Left renal cortex interstitium (tissue), 4 donors: ENCODE results near the gene LEUTX. TPM values are rescaled to one million over a fixed set of nuclear protein-coding genes. Genes with fewer than 3 reads are reported as not detected.
A peak's percentile ranks its signal among the peaks of the same experiment; 100 is the strongest.

Experiments
- DNase-seq, 4 donors: peaks; one replicate each; pipeline ENCODE4 v3.0.0-alpha.2; 2013; ENCODE audit warnings: low read depth in 4 of 4, low spot score in 2 of 4, missing footprints in 1 of 4
- polyA plus RNA-seq, 4 donors: library from polyadenylated mRNA; unstranded; fragments of 120-200 nt; gene quantifications; one replicate each; pipeline ENCODE4 v1.2.1, GENCODE V29; 2013; ENCODE audit not compliant: insufficient read length in 4 of 4

LEUTX gene
- polyA plus RNA-seq, 4 donors: not detected

- DNase-seq: no peak
These were observed 42.0 kb downstream of the LEUTX start for GRCh38 chr19:39820696-39821095.

GRCh38 chr19:39823686-39824085 lies 45.0 kb downstream of the LEUTX start:
- no peak for DNase-seq

GRCh38 chr19:39824143-39825092 lies 45.8 kb downstream of the LEUTX start:
- DNase-seq: peak in 3 of 4 donors; percentile 63 to 93 (median 87)

- DNase-seq: no peak
These were observed 46.4 kb downstream of the LEUTX start for GRCh38 chr19:39825093-39825463.

GRCh38 chr19:39825531-39826076 lies 47.0 kb downstream of the LEUTX start:
- DNase-seq: no peak

GRCh38 chr19:39826311-39826945 lies 47.8 kb downstream of the LEUTX start:
- DNase-seq: no peak

GRCh38 chr19:39827216-39827615 lies 48.6 kb downstream of the LEUTX start:
- DNase-seq: no peak

- no peak for DNase-seq
These were observed 49.5 kb downstream of the LEUTX start for GRCh38 chr19:39828015-39828653.

GRCh38 chr19:39828654-39829032 lies 50.0 kb downstream of the LEUTX start:
- DNase-seq: no peak

- DNase-seq: no peak
These were observed 51.1 kb downstream of the LEUTX start for GRCh38 chr19:39829702-39830275.

- DNase-seq: no peak
These were observed 51.8 kb downstream of the LEUTX start for GRCh38 chr19:39830406-39830805.

GRCh38 chr19:39830847-39831246 lies 52.2 kb downstream of the LEUTX start:
- DNase-seq: no peak

GRCh38 chr19:39831679-39832078 lies 53.0 kb downstream of the LEUTX start:
- DNase-seq: no peak

GRCh38 chr19:39832341-39833083 lies 53.9 kb downstream of the LEUTX start:
- no peak for DNase-seq

- no peak for DNase-seq
These were observed 54.5 kb downstream of the LEUTX start for GRCh38 chr19:39833160-39833463.

GRCh38 chr19:39833464-39834286 lies 55.0 kb downstream of the LEUTX start, which contains the start of gene DYRK1B:
Gene DYRK1B, minus strand, starts transcription at chr19:39834162. Its CDS starts 2,295 bp downstream, at chr19:39831867.
- DNase-seq: peak; percentile 84 to 95 (median 92)

GRCh38 chr19:39834287-39834841 lies 55.7 kb downstream of the LEUTX start:
- DNase-seq: no peak
